Measurements from ENCODE around the gene ZNF93. TPM values are rescaled to one million over a fixed set of nuclear protein-coding genes. Genes with fewer than 3 reads are reported as not detected.
"Not testable (repeated sequence)": the region's sequence is repeated elsewhere in the genome, so short reads cannot be mapped to it uniquely, and the experiment has no call there.

ZNF93 gene
- total RNA-seq, 1 experiment from 2014 or later, result 47.4 TPM

GRCh38 chr19:19892055-19892941 is 8.4 kb upstream of the ZNF93 start:
- H3K27me3 Mint-ChIP-seq (ENCODE audit: low read depth); H3K4me1 Mint-ChIP-seq; H3K27ac Mint-ChIP-seq; ATAC-seq; CTCF ChIA-PET; H3K4me3 Mint-ChIP-seq; DNase-seq (ENCODE audit: low spot score); POLR2A ChIA-PET: not testable (repeated sequence)
- Mint-ChIP-seq H3K36me3 (peaks cover 78% of the 10 kb centered on the region), H3K9me3 (peaks cover 64% of the 10 kb centered on the region)

DNA sequence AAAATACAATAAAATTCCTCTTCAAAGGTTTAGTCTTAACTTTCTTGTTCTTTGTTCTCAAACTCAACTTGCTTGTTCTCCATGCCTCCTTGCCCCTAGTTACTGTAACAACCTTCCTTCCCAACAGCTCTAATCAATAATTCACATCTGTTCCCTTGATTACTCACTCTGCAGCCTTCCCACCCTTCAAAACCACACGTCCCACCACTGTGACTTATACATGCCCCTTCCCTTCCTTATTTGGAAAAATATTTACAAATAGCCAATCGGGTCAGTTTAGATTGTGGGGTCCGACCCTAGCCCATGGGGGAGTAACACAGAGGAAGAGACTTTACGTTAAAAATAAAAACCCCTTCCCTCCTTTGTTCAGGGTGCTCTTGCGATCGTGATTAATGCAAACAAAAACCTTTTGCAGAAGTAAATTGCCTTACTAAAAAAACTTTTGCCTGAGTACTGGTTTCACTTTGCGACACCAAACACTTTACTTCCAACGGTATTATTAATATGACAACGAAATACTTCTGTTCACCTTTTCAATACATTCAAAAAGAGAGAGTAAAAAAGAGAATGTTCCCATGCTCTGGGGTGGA is 512 bp upstream of the ZNF93 start:
- peak overlapping the region; percentile 100 for H3K27ac Mint-ChIP-seq
- no peaks in the 10 kb centered on the region for H3K27me3 Mint-ChIP-seq (ENCODE audit: low read depth)
- TF ChIP-seq MLX (CRISPR knock-in tag; IDR thresholded peaks at IDR 0.05) (no peak), OVOL2 (CRISPR knock-in tag; IDR thresholded peaks at IDR 0.05; ENCODE audit: borderline replicate concordance) (no peak)
- TF ChIP-seq, protein P1, sequence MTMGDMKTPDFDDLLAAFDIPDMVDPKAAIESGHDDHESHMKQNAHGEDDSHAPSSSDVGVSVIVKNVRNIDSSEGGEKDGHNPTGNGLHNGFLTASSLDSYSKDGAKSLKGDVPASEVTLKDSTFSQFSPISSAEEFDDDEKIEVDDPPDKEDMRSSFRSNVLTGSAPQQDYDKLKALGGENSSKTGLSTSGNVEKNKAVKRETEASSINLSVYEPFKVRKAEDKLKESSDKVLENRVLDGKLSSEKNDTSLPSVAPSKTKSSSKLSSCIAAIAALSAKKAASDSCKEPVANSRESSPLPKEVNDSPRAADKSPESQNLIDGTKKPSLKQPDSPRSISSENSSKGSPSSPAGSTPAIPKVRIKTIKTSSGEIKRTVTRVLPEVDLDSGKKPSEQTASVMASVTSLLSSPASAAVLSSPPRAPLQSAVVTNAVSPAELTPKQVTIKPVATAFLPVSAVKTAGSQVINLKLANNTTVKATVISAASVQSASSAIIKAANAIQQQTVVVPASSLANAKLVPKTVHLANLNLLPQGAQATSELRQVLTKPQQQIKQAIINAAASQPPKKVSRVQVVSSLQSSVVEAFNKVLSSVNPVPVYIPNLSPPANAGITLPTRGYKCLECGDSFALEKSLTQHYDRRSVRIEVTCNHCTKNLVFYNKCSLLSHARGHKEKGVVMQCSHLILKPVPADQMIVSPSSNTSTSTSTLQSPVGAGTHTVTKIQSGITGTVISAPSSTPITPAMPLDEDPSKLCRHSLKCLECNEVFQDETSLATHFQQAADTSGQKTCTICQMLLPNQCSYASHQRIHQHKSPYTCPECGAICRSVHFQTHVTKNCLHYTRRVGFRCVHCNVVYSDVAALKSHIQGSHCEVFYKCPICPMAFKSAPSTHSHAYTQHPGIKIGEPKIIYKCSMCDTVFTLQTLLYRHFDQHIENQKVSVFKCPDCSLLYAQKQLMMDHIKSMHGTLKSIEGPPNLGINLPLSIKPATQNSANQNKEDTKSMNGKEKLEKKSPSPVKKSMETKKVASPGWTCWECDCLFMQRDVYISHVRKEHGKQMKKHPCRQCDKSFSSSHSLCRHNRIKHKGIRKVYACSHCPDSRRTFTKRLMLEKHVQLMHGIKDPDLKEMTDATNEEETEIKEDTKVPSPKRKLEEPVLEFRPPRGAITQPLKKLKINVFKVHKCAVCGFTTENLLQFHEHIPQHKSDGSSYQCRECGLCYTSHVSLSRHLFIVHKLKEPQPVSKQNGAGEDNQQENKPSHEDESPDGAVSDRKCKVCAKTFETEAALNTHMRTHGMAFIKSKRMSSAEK (CRISPR knock-in tag; IDR thresholded peaks at IDR 0.05; ENCODE audit: borderline replicate concordance), result no peak
- TF ChIP-seq, protein P2, sequence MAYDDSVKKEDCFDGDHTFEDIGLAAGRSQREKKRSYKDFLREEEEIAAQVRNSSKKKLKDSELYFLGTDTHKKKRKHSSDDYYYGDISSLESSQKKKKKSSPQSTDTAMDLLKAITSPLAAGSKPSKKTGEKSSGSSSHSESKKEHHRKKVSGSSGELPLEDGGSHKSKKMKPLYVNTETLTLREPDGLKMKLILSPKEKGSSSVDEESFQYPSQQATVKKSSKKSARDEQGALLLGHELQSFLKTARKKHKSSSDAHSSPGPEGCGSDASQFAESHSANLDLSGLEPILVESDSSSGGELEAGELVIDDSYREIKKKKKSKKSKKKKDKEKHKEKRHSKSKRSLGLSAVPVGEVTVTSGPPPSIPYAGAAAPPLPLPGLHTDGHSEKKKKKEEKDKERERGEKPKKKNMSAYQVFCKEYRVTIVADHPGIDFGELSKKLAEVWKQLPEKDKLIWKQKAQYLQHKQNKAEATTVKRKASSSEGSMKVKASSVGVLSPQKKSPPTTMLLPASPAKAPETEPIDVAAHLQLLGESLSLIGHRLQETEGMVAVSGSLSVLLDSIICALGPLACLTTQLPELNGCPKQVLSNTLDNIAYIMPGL (CRISPR knock-in tag; IDR thresholded peaks at IDR 0.05), result no peak
- peaks cover 30% of the 10 kb centered on the region for H3K36me3 Mint-ChIP-seq
- ATAC-seq, result peak; percentile 4
- H3K4me3 Mint-ChIP-seq, result peak overlapping the region; percentile 97
- CTCF ChIA-PET, result interaction anchor here (1.2 to 2.4 kb wide), 3 partner anchors 9 to 79 kb away, joined by 3 to 9 read pairs (median 4); partner anchors contain the start of gene ZNF506
- DNase-seq (ENCODE audit: low spot score), result no peak
- peaks cover 14% of the 10 kb centered on the region for H3K9me3 Mint-ChIP-seq
- H3K4me1 Mint-ChIP-seq, result peaks cover 46% of the 10 kb centered on the region
- POLR2A ChIA-PET, result interaction anchor here (0.6 to 6.0 kb wide), 18 partner anchors 13 to 460 kb away, joined by 3 to 70 read pairs (median 4); partner anchors contain the start of genes ZNF101, ZNF14, ZNF253 and ZNF506

GRCh38 chr19:19907551-19907950 is 6.8 kb downstream of the ZNF93 start:
- H3K4me3 Mint-ChIP-seq; H3K27me3 Mint-ChIP-seq (ENCODE audit: low read depth); ATAC-seq; H3K27ac Mint-ChIP-seq; H3K9me3 Mint-ChIP-seq; POLR2A ChIA-PET; DNase-seq (ENCODE audit: low spot score): not testable (repeated sequence)
- peaks cover 62% of the 10 kb centered on the region for H3K4me1 Mint-ChIP-seq
- CTCF ChIA-PET, result interaction anchor here (0.6 kb wide), 1 partner anchor 164 kb away, joined by 5 read pairs; no protein-coding TSS in a partner anchor
- peaks cover 31% of the 10 kb centered on the region for H3K36me3 Mint-ChIP-seq

- ChIA-PET POLR2A (no interaction called here), CTCF (interaction anchor here (0.8 kb wide), 1 partner anchor 9 kb away, joined by 3 read pairs; the partner anchor contains the start of gene ZNF93)
- no peaks in the 10 kb centered on the region for H3K9me3 Mint-ChIP-seq
- H3K27me3 Mint-ChIP-seq (ENCODE audit: low read depth), result no peaks in the 10 kb centered on the region
- H3K27ac Mint-ChIP-seq, result no peak overlapping the region
- DNase-seq (ENCODE audit: low spot score), result no peak
- no peak for ATAC-seq
- peaks cover 36% of the 10 kb centered on the region for H3K36me3 Mint-ChIP-seq
- H3K4me3 Mint-ChIP-seq, result no peak overlapping the region
- peaks cover 48% of the 10 kb centered on the region for H3K4me1 Mint-ChIP-seq
- TF ChIP-seq ZNF416 (CRISPR knock-in tag; IDR thresholded peaks at IDR 0.05) (no peak), GRHL2 (CRISPR knock-in tag; IDR thresholded peaks at IDR 0.05; ENCODE audit: insufficient replicate concordance, severe bottlenecking) (no peak), TEAD4 (CRISPR knock-in tag; IDR thresholded peaks at IDR 0.05) (no peak), ESRRA (CRISPR knock-in tag; IDR thresholded peaks at IDR 0.05; ENCODE audit: borderline replicate concordance) (no peak), ZNF232 (CRISPR knock-in tag; IDR thresholded peaks at IDR 0.05) (no peak), NR1H2 (CRISPR knock-in tag; IDR thresholded peaks at IDR 0.05) (no peak), ZNF138 (CRISPR knock-in tag; conservative IDR thresholded peaks at IDR 0.05) (no peak), FOXP1 (CRISPR knock-in tag; IDR thresholded peaks at IDR 0.05; ENCODE audit: borderline replicate concordance) (no peak)
- TF ChIP-seq, protein P3, sequence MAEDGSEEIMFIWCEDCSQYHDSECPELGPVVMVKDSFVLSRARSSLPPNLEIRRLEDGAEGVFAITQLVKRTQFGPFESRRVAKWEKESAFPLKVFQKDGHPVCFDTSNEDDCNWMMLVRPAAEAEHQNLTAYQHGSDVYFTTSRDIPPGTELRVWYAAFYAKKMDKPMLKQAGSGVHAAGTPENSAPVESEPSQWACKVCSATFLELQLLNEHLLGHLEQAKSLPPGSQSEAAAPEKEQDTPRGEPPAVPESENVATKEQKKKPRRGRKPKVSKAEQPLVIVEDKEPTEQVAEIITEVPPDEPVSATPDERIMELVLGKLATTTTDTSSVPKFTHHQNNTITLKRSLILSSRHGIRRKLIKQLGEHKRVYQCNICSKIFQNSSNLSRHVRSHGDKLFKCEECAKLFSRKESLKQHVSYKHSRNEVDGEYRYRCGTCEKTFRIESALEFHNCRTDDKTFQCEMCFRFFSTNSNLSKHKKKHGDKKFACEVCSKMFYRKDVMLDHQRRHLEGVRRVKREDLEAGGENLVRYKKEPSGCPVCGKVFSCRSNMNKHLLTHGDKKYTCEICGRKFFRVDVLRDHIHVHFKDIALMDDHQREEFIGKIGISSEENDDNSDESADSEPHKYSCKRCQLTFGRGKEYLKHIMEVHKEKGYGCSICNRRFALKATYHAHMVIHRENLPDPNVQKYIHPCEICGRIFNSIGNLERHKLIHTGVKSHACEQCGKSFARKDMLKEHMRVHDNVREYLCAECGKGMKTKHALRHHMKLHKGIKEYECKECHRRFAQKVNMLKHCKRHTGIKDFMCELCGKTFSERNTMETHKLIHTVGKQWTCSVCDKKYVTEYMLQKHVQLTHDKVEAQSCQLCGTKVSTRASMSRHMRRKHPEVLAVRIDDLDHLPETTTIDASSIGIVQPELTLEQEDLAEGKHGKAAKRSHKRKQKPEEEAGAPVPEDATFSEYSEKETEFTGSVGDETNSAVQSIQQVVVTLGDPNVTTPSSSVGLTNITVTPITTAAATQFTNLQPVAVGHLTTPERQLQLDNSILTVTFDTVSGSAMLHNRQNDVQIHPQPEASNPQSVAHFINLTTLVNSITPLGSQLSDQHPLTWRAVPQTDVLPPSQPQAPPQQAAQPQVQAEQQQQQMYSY (CRISPR knock-in tag; IDR thresholded peaks at IDR 0.05), result no peak
- TF ChIP-seq, protein P4, sequence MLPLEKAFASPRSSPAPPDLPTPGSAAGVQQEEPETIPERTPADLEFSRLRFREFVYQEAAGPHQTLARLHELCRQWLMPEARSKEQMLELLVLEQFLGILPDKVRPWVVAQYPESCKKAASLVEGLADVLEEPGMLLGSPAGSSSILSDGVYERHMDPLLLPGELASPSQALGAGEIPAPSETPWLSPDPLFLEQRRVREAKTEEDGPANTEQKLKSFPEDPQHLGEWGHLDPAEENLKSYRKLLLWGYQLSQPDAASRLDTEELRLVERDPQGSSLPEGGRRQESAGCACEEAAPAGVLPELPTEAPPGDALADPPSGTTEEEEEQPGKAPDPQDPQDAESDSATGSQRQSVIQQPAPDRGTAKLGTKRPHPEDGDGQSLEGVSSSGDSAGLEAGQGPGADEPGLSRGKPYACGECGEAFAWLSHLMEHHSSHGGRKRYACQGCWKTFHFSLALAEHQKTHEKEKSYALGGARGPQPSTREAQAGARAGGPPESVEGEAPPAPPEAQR (CRISPR knock-in tag; IDR thresholded peaks at IDR 0.05), result no peak
Measured at GRCh38 chr19:19909654-19910053, 8.9 kb downstream of the ZNF93 start.

Measured in WTC11 (cell line).